LHCN-M2 (cell line): Measurements from ENCODE around the gene PIWIL4. TPM values are rescaled to one million over a fixed set of nuclear protein-coding genes. Genes with fewer than 3 reads are reported as not detected.
A peak's percentile ranks its signal among the peaks of the same experiment; 100 is the strongest.
"Not testable (repeated sequence)": the region's sequence is repeated elsewhere in the genome, so short reads cannot be mapped to it uniquely, and the experiment has no call there.

ENCODE experiments used
- DNase-seq: peaks from one replicate; pipeline ENCODE4 v3.0.0-alpha.2; 2012; ENCODE audit warnings: low read depth
- total RNA-seq: library from RNA; depleted of rRNA; stranded (reverse); fragments of >200 nt; gene quantifications from 2 replicates; pipeline ENCODE4 v1.2.3, GENCODE V29; 2014

PIWIL4 gene
- total RNA-seq, 1 experiment from 2014 or later = 0.52 TPM

- no peak for DNase-seq
Measured at GRCh38 chr11:94638301-94638901, 71.2 kb downstream of the PIWIL4 start.

- peak; percentile 41 for DNase-seq
Measured at GRCh38 chr11:94638902-94639373, 71.8 kb downstream of the PIWIL4 start.

- DNase-seq = no peak
Measured at GRCh38 chr11:94639901-94640721, 72.9 kb downstream of the PIWIL4 start.

- no peak for DNase-seq
Measured at GRCh38 chr11:94641167-94641761, 74.1 kb downstream of the PIWIL4 start.

- not testable (repeated sequence) for DNase-seq
Measured at GRCh38 chr11:94643186-94643585, 76.0 kb downstream of the PIWIL4 start.

- no peak for DNase-seq
Measured at GRCh38 chr11:94647926-94648325, 80.8 kb downstream of the PIWIL4 start.

- DNase-seq = no peak
Measured at GRCh38 chr11:94648789-94649188, 81.6 kb downstream of the PIWIL4 start.

GRCh38 chr11:94649254-94649653 lies 82.1 kb downstream of the PIWIL4 start:
- no peak for DNase-seq

GRCh38 chr11:94649964-94650623 lies 82.9 kb downstream of the PIWIL4 start:
- no peak for DNase-seq

GRCh38 chr11:94650756-94651155 lies 83.6 kb downstream of the PIWIL4 start:
- peak; percentile 71 for DNase-seq

GRCh38 chr11:94652735-94653284 lies 85.6 kb downstream of the PIWIL4 start:
- DNase-seq = no peak

- DNase-seq = no peak
Measured at GRCh38 chr11:94653561-94653960, 86.4 kb downstream of the PIWIL4 start.

- no peak for DNase-seq
Measured at GRCh38 chr11:94654201-94654600, 87.0 kb downstream of the PIWIL4 start.

GRCh38 chr11:94655291-94655690 lies 88.1 kb downstream of the PIWIL4 start:
- no peak for DNase-seq

- no peak for DNase-seq
Measured at GRCh38 chr11:94655956-94656355, 88.8 kb downstream of the PIWIL4 start.

- DNase-seq = no peak
Measured at GRCh38 chr11:94656968-94657367, 89.8 kb downstream of the PIWIL4 start.

GRCh38 chr11:94657629-94658028 lies 90.5 kb downstream of the PIWIL4 start:
- no peak for DNase-seq

- DNase-seq = no peak
Measured at GRCh38 chr11:94658386-94658785, 91.2 kb downstream of the PIWIL4 start.

GRCh38 chr11:94658888-94659287 lies 91.7 kb downstream of the PIWIL4 start:
- no peak for DNase-seq

GRCh38 chr11:94661444-94661843 lies 94.3 kb downstream of the PIWIL4 start:
- DNase-seq = no peak

- no peak for DNase-seq
Measured at GRCh38 chr11:94662065-94662779, 95.1 kb downstream of the PIWIL4 start.
